ENCODE results near the gene OR1C1.
"Not testable (repeated sequence)": the region's sequence is repeated elsewhere in the genome, so short reads cannot be mapped to it uniquely, and the experiment has no call there.

The OR1C1 gene, protein sequence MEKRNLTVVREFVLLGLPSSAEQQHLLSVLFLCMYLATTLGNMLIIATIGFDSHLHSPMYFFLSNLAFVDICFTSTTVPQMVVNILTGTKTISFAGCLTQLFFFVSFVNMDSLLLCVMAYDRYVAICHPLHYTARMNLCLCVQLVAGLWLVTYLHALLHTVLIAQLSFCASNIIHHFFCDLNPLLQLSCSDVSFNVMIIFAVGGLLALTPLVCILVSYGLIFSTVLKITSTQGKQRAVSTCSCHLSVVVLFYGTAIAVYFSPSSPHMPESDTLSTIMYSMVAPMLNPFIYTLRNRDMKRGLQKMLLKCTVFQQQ

DNA sequence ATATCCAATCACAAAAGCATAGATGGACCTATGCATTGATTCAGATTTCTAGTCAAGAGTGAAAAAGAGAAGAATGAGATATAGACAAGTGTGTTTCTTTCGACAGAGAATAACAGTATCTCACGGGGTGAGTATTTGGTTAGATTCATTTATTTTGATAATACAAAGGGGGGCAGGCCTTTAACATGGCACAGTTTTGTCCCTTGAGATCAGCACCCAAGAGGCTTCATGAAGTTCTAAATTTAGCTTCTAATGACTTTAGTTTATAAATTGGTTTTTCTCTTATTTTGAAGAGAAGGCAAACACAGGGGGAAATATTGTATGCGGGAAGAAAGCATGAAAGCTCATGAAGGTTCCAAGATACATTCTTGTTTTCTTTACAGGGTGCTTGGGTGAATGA is at the start of gene OR1C1:
Gene OR1C1, minus strand, starts transcription at position 101 of the 400 bp plus-strand sequence. CDS start 2,150 bp downstream, outside the sequence.
- Histone ChIP-seq H3K9ac (ENCODE audit: low read length) (no peak within 1 kb of the TSS), H3K4me3 (ENCODE audit: low read length) (no peak within 1 kb of the TSS), H3K9me3 (ENCODE audit: control insufficient read depth, low read length) (peaks cover 4% of the 10 kb centered on the region), H3K36me3 (ENCODE audit: control insufficient read depth, insufficient read depth, low read length, severe bottlenecking) (no peaks in the 10 kb centered on the region), H3K4me1 (ENCODE audit: control insufficient read depth, insufficient read depth, low read length) (no peaks in the 10 kb centered on the region), H3K27me3 (replicated peaks; ENCODE audit: control insufficient read depth, insufficient read depth, low read length) (no peaks in the 10 kb centered on the region)
- no peak for DNase-seq (ENCODE audit: low read depth)

GRCh38 chr1:247797518-247797917 is 37.2 kb upstream of the OR1C1 start:
- Histone ChIP-seq H3K9ac (ENCODE audit: low read length) (no peak overlapping the region), H3K4me3 (ENCODE audit: low read length) (no peak overlapping the region), H3K4me1 (ENCODE audit: control insufficient read depth, insufficient read depth, low read length) (no peaks in the 10 kb centered on the region), H3K9me3 (ENCODE audit: control insufficient read depth, low read length) (no peaks in the 10 kb centered on the region), H3K36me3 (ENCODE audit: control insufficient read depth, insufficient read depth, low read length, severe bottlenecking) (no peaks in the 10 kb centered on the region), H3K27me3 (replicated peaks; ENCODE audit: control insufficient read depth, insufficient read depth, low read length) (no peaks in the 10 kb centered on the region)
- DNase-seq (ENCODE audit: low read depth), result no peak

- Histone ChIP-seq H3K4me1 (ENCODE audit: control insufficient read depth, insufficient read depth, low read length) (no peaks in the 10 kb centered on the region), H3K36me3 (ENCODE audit: control insufficient read depth, insufficient read depth, low read length, severe bottlenecking) (no peaks in the 10 kb centered on the region), H3K27me3 (replicated peaks; ENCODE audit: control insufficient read depth, insufficient read depth, low read length) (no peaks in the 10 kb centered on the region), H3K9ac (ENCODE audit: low read length) (no peak overlapping the region), H3K9me3 (ENCODE audit: control insufficient read depth, low read length) (no peaks in the 10 kb centered on the region), H3K4me3 (ENCODE audit: low read length) (no peak overlapping the region)
- DNase-seq (ENCODE audit: low read depth), result no peak
Observed at GRCh38 chr1:247769603-247770002, 9.2 kb upstream of the OR1C1 start.

GRCh38 chr1:247754311-247754710 is 6.0 kb downstream of the OR1C1 start:
- not testable (repeated sequence) for DNase-seq (ENCODE audit: low read depth); H3K4me3 ChIP-seq (ENCODE audit: low read length); H3K36me3 ChIP-seq (ENCODE audit: control insufficient read depth, insufficient read depth, low read length, severe bottlenecking); H3K27me3 ChIP-seq (replicated peaks; ENCODE audit: control insufficient read depth, insufficient read depth, low read length); H3K4me1 ChIP-seq (ENCODE audit: control insufficient read depth, insufficient read depth, low read length); H3K9me3 ChIP-seq (ENCODE audit: control insufficient read depth, low read length); H3K9ac ChIP-seq (ENCODE audit: low read length)

DNA sequence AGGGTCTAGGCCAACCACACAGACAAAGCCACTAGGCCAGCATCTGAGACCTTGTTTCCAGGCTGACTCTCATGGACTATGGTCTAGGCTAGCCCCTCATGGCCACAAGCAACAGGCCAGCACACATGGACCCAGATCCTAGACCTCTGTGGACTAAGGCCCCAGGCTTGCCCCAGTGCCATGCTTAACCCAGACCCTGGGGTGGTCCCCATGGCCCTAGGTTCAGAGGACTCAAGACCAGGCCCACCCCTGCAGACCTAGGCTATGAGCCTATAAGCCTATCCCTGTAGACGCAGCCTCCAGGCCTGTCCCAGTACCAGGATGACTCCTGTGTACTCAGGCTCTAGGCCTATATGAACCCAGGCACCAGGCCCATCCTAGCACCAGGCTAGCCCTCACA is 10.5 kb downstream of the OR1C1 start:
- H3K27me3 ChIP-seq (replicated peaks; ENCODE audit: control insufficient read depth, insufficient read depth, low read length), result no peaks in the 10 kb centered on the region
- H3K9ac ChIP-seq (ENCODE audit: low read length), result no peak overlapping the region
- no peak for DNase-seq (ENCODE audit: low read depth)
- peaks cover 4% of the 10 kb centered on the region for H3K9me3 ChIP-seq (ENCODE audit: control insufficient read depth, low read length)
- no peaks in the 10 kb centered on the region for H3K4me1 ChIP-seq (ENCODE audit: control insufficient read depth, insufficient read depth, low read length)
- H3K36me3 ChIP-seq (ENCODE audit: control insufficient read depth, insufficient read depth, low read length, severe bottlenecking), result no peaks in the 10 kb centered on the region
- no peak overlapping the region for H3K4me3 ChIP-seq (ENCODE audit: low read length)

GRCh38 chr1:247748041-247748440 is 12.3 kb downstream of the OR1C1 start, which contains the start of gene OR14A2:
Gene OR14A2, minus strand, starts transcription at chr1:247748141.
- peaks cover 7% of the 10 kb centered on the region for H3K9me3 ChIP-seq (ENCODE audit: control insufficient read depth, low read length)
- no peak within 1 kb of the TSS for H3K9ac ChIP-seq (ENCODE audit: low read length)
- H3K36me3 ChIP-seq (ENCODE audit: control insufficient read depth, insufficient read depth, low read length, severe bottlenecking), result no peaks in the 10 kb centered on the region
- no peaks in the 10 kb centered on the region for H3K4me1 ChIP-seq (ENCODE audit: control insufficient read depth, insufficient read depth, low read length)
- no peaks in the 10 kb centered on the region for H3K27me3 ChIP-seq (replicated peaks; ENCODE audit: control insufficient read depth, insufficient read depth, low read length)
- DNase-seq (ENCODE audit: low read depth), result no peak
- no peak within 1 kb of the TSS for H3K4me3 ChIP-seq (ENCODE audit: low read length)

DNA sequence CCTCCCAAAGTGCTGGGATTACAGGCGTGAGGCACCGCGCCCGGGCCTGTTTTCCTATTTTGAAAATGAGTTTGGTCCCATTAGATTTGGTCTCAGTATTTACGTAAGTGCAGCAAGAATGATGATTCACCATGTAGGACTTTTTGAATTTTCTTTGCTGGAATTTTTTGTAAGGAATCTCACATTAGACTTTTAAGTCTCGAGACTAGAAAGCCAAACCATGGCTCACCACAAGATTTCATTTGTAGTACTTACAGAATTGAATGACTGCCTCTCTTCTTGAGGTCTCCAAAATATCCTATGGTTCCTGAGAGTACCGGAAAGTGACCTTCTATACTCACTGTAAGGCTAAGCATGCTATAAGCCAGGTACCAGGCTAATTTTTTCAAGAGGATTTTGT is 12.7 kb downstream of the OR1C1 start:
- H3K9ac ChIP-seq (ENCODE audit: low read length), result no peak overlapping the region
- H3K9me3 ChIP-seq (ENCODE audit: control insufficient read depth, low read length), result peaks cover 7% of the 10 kb centered on the region
- H3K36me3 ChIP-seq (ENCODE audit: control insufficient read depth, insufficient read depth, low read length, severe bottlenecking), result no peaks in the 10 kb centered on the region
- H3K27me3 ChIP-seq (replicated peaks; ENCODE audit: control insufficient read depth, insufficient read depth, low read length), result no peaks in the 10 kb centered on the region
- H3K4me1 ChIP-seq (ENCODE audit: control insufficient read depth, insufficient read depth, low read length), result no peaks in the 10 kb centered on the region
- no peak overlapping the region for H3K4me3 ChIP-seq (ENCODE audit: low read length)
- DNase-seq (ENCODE audit: low read depth), result no peak

DNA sequence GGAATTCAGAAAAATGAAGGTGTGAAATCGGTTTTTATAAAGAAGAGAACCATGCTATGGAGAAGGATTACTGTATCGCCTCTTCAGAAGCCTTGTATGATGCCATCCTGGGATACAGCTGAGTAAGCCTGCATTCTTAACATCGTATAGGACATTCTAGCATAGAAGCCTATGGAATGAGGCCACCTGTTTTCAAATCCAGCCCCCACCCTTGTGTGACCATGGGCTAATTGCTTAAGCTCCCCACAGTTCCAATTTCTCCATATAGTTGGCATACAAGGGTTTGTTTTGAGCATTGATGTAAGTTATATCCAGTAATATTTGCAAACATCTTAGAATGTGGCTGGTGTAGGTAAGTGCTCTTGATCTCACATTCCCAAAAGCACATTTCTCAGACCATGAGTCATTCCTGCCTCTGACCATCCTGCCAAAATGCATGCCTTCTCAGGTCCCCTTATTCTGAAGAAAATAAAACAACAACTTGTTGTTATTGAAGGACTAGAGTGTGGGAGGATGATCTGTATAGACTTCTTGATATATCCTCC is 13.9 kb downstream of the OR1C1 start:
- Histone ChIP-seq H3K27me3 (replicated peaks; ENCODE audit: control insufficient read depth, insufficient read depth, low read length) (no peaks in the 10 kb centered on the region), H3K36me3 (ENCODE audit: control insufficient read depth, insufficient read depth, low read length, severe bottlenecking) (no peaks in the 10 kb centered on the region), H3K9me3 (ENCODE audit: control insufficient read depth, low read length) (peaks cover 11% of the 10 kb centered on the region), H3K9ac (ENCODE audit: low read length) (no peak overlapping the region), H3K4me1 (ENCODE audit: control insufficient read depth, insufficient read depth, low read length) (no peaks in the 10 kb centered on the region), H3K4me3 (ENCODE audit: low read length) (no peak overlapping the region)
- no peak for DNase-seq (ENCODE audit: low read depth)

GRCh38 chr1:247742215-247742760 is 18.1 kb downstream of the OR1C1 start:
- H3K4me1 ChIP-seq (ENCODE audit: control insufficient read depth, insufficient read depth, low read length); H3K27me3 ChIP-seq (replicated peaks; ENCODE audit: control insufficient read depth, insufficient read depth, low read length); H3K9ac ChIP-seq (ENCODE audit: low read length); H3K36me3 ChIP-seq (ENCODE audit: control insufficient read depth, insufficient read depth, low read length, severe bottlenecking); DNase-seq (ENCODE audit: low read depth); H3K4me3 ChIP-seq (ENCODE audit: low read length); H3K9me3 ChIP-seq (ENCODE audit: control insufficient read depth, low read length): not testable (repeated sequence)

- Histone ChIP-seq H3K9me3 (ENCODE audit: control insufficient read depth, low read length) (peaks cover 8% of the 10 kb centered on the region), H3K9ac (ENCODE audit: low read length) (no peak overlapping the region)
- no peak for DNase-seq (ENCODE audit: low read depth)
Observed at GRCh38 chr1:247741756-247742155, 18.6 kb downstream of the OR1C1 start.

DNA sequence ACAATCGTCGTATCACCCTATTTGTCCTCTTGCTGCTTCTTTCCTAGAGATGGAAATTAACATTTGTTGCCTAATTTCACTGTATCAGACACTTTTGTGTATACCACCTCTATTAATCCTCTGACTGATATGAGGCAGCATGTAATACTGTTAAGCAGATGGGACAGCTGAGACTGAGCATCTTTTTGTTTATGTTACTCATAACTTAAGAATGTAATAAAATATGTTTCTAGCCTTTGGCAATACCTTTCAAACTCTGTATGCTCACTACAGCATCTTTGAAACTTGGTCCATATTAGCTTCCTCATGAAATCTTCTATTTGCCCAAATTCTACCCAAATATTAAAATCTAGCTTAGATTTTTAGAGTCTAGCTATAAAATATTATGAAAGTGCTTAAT is 19.6 kb downstream of the OR1C1 start:
- Histone ChIP-seq H3K27me3 (replicated peaks; ENCODE audit: control insufficient read depth, insufficient read depth, low read length) (no peaks in the 10 kb centered on the region), H3K4me3 (ENCODE audit: low read length) (no peak overlapping the region), H3K9me3 (ENCODE audit: control insufficient read depth, low read length) (peaks cover 8% of the 10 kb centered on the region), H3K9ac (ENCODE audit: low read length) (no peak overlapping the region), H3K4me1 (ENCODE audit: control insufficient read depth, insufficient read depth, low read length) (no peaks in the 10 kb centered on the region), H3K36me3 (ENCODE audit: control insufficient read depth, insufficient read depth, low read length, severe bottlenecking) (no peaks in the 10 kb centered on the region)
- no peak for DNase-seq (ENCODE audit: low read depth)

More at GRCh38 chr1:247741756-247742155, 18.6 kb downstream of the OR1C1 start:
- Histone ChIP-seq H3K4me1 (ENCODE audit: control insufficient read depth, insufficient read depth, low read length) (no peaks in the 10 kb centered on the region), H3K27me3 (replicated peaks; ENCODE audit: control insufficient read depth, insufficient read depth, low read length) (no peaks in the 10 kb centered on the region), H3K36me3 (ENCODE audit: control insufficient read depth, insufficient read depth, low read length, severe bottlenecking) (no peaks in the 10 kb centered on the region), H3K4me3 (ENCODE audit: low read length) (no peak overlapping the region)
